IPS-18c (cell line): ENCODE data around the gene ADAM12.

Source experiments
- H3K4me3 ChIP-seq: 2 replicates; pipeline ENCODE4 v1.7.0; 2013; ENCODE audit warnings: low read depth, mild to moderate bottlenecking, low read length, moderate library complexity; ENCODE audit not compliant: insufficient read depth
- H3K9me3 ChIP-seq: one replicate; pipeline ENCODE4 v1.6.1; 2013; ENCODE audit warnings: mild to moderate bottlenecking, low read length, moderate library complexity; ENCODE audit not compliant: control insufficient read depth, insufficient read depth

The ADAM12 gene

DNA sequence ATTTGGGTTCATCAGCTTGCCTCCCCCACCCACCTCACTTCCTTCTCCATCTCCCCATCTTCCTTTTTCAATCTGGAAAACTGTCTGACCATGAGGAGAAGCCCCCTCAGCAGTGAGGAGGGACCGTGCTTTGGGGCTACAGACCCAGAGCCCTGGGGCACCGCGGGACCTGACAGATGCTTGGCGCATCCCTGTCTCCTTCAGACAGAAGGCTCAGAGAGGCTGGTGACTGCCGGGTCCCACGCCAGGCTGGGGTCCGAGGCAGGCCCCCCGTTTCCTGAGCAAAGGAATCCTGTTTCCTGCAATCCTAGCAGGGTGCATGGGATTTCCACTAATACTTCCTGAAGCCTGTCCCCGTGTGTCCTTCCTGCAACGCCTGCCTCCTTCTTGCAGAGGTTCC is 344.9 kb downstream of the ADAM12 start:
- Histone ChIP-seq H3K9me3 (no peaks in the 10 kb centered on the region), H3K4me3 (no peak overlapping the region)

DNA sequence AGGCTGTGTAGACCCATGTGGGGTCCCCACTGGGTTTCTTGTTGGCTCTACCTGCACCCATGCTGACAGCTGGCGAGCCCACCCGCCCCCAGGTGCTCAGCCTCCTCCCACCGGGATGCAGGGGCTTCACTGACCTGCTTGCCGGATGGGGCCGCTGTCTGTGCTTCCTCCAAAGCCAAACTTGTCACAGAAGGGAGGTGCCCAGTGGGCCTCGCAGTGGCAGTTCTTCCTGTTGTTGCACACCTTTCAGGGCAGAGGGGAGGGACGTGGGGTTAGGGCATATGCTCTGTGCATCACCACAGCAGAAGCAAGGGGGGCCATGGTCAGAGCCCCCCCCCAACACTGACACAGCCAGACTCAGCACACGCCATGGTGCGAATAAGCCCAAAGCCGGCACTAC is 345.4 kb downstream of the ADAM12 start:
- Histone ChIP-seq H3K9me3 (no peaks in the 10 kb centered on the region), H3K4me3 (no peak overlapping the region)

DNA sequence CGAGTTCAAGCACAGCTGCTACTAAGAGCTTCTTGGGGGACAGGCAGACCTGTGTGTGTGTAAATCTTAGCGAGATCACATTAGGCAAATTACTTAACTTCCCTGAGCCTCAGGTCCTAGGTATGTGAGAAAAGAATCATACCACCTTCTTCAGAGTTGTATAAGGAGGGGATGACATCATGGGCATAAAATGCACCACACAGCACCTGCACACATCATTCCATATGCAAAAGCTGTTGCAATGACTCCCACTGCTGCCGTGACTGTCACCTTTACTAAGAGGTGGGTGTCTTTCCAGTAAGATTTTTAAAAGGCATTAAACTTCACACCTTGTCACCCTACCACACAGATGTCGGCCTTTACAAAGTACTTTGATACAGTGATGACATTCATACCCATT is 345.9 kb downstream of the ADAM12 start:
- no peaks in the 10 kb centered on the region for H3K9me3 ChIP-seq
- no peak overlapping the region for H3K4me3 ChIP-seq

DNA sequence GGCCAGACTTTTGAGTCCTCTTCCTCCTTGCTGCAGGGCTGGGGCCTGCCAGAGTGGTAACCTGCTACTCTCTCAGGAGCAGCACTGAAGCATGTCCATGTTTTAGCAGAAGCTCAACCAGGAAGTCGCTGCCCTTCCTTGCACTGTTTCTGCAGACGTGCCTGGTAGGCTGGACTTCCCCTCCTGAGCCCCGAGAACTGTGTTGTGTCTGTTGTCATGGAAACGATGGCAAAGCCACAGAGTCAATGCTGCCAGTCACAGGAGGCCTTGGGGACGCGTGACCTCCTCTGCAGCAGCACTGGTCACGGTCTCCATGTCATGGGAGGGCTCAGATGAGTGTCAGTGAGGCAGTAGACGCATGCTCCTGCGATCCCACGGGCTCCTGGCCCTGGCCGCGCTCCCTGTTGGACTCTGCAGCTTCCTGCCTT is 346.5 kb downstream of the ADAM12 start:
- no peak overlapping the region for H3K4me3 ChIP-seq
- no peaks in the 10 kb centered on the region for H3K9me3 ChIP-seq

DNA sequence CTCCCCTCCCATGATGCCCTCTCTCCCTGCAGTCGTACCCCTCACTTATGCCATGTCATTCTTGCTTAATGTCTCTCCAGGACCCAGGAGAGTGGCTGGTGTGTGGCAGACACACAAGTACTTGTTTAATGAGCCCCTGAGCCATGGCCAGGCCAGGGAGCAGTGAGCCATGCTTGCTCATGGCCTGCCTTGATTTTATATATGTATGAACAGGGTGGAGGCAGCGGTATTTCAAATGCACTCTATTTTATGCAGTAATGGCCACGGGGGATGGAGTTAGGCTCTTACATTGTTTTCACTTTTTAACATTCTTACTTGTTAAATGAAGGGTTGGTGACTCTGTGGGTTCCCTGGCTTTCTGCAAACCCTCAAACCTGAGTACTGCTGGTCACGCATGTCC is 347.2 kb downstream of the ADAM12 start:
- no peak overlapping the region for H3K4me3 ChIP-seq

DNA sequence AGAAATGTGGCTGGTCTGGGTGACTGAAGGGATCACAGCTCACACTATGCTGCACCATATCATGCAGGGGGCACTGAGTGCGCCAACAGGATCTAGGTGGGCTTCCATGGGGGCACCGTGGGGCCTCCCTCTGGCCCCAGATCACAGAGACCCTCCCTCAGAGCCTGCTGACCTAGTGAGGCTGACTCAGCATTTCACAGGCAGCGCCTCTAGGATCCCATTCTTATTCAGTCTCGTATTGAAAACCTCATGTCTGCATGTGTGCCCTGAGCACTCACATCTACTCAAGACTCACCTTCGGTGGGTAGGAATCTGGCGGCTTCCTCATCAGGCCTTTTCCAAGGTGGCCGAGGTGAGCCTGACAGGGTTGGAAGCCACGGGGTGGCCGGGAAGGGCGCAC is 350.3 kb downstream of the ADAM12 start:
- H3K9me3 ChIP-seq, result no peaks in the 10 kb centered on the region
- no peak overlapping the region for H3K4me3 ChIP-seq

More for the DNA sequence above, 347.2 kb downstream of the ADAM12 start:
- H3K9me3 ChIP-seq, result no peaks in the 10 kb centered on the region

DNA sequence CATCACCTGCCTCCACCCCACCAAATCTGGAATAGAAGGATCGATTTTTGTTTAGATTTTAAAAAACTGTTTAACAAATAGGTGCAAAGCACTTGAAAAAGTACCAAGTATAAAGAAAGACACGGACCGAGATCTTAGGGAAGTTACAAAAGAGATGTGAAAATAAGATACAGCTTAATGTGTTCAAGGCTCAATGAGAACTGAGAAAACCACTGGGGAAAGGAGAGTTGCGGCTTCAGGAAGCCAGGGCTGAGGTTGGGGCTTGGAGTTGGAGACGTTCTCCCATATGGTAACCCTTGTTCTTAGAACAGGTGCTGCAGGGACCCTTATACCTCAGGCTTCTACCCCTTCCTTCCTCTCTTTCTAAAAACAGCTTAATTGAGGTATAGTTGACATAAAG is 351.8 kb downstream of the ADAM12 start:
- H3K4me3 ChIP-seq, result no peak overlapping the region

DNA sequence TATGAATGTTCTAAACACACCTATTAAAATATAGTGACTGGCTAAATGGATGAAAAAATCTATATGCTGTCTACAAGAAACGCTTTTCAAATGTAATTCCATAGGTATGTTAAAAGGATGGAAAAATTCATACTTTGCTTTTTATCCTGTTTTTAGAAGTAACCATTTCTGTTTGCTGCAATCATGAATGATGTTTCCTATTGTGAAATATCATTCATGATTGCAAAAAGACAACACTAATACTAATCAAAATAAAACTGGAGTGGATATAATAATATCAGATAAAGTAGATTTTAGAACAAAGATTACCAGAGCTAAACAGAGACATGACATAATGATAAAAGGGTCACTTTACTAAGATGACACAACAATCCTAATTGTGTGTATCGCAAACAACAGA is 353.7 kb downstream of the ADAM12 start:
- H3K9me3 ChIP-seq, result no peaks in the 10 kb centered on the region
- no peak overlapping the region for H3K4me3 ChIP-seq

More for the DNA sequence above, 351.8 kb downstream of the ADAM12 start:
- H3K9me3 ChIP-seq, result no peaks in the 10 kb centered on the region

DNA sequence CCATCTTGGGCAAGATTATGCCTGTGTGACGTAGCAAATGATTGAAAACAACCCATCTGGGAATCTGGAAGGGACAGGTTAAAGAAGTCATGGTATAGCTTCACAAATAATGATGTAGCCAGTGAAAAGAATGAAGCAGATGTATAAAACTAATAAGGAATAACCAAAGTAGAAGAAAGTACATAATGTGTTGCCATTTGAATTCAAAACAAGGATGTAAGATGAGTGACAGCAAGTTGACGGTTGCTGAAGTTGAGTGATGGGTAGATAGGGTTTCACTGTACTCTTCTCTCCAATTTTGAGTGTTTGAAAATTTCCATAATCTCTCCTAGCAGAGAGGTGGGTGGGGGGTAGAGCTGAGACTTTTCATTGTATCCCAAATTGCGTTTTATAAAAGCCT is 358.3 kb downstream of the ADAM12 start:
- Histone ChIP-seq H3K9me3 (peaks cover 2% of the 10 kb centered on the region), H3K4me3 (no peak overlapping the region)

DNA sequence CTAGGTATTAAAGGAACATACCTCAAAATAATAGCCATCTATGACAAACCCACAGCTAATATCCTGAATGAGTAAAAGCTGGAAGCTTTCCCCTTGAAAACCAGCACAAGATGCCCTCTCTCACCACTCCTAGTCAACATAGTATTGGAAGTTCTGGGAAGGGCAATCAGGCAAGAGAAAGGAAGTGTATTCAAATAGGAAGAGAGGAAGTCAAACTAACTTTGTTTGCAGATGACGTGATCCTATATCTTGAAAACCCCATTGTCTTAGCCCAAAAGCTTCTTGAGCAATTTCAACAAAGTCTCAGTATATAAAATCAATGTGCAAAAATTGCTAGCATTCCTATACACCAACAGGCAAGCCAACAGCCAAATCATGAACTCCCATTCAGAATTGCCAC is 360.6 kb downstream of the ADAM12 start:
- Histone ChIP-seq H3K9me3 (peaks cover 2% of the 10 kb centered on the region), H3K4me3 (no peak overlapping the region)

DNA sequence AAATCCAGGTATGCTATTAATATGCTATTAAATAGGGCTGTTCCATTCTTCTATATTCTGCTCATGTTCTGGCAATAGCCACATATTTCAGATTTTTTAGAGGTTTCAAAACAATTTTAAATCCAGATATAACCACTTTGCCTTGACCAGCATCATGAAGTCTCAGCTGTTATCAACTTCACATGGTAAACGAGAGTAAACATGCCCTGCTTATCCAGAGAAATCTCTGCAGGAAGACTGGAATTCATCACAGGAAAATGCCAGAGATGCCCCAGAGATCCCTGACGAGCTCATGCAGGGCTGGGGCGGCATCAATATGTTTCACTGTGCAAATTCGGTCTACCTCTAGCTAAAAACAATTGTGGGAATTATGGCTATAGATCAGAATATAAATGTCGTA is 365.4 kb downstream of the ADAM12 start:
- H3K9me3 ChIP-seq, result peaks cover 2% of the 10 kb centered on the region
- no peak overlapping the region for H3K4me3 ChIP-seq

DNA sequence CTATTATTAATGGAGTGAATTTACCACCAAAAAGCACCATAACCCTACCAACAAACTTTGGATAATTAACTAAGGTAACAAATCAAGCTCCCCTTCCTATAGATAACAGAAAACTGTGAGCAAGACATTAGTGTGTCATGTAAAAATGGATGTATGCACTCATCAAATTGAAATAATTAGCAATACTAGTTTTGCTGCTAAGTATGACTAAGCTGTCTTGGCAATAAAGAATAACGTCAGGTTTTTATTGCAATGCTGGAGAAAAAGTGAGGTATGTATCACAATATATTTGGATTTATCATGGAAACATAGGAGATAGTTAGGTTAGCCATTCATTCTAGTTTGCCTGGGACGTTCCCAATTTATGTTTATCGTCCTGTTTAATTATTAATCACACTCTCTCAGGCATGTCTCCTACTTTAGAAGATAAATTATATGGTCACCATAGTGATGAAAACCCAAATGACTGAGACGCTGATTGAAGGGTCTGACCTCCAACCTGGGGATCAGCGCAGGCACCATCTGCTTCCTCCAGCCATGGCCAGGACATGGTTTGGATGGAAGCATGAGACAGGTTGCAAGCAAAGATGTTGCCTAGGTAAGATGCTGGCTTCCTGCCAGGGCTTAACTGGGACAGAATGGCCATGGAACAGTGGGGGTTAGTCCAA is 366.3 kb downstream of the ADAM12 start:
- no peak overlapping the region for H3K4me3 ChIP-seq

DNA sequence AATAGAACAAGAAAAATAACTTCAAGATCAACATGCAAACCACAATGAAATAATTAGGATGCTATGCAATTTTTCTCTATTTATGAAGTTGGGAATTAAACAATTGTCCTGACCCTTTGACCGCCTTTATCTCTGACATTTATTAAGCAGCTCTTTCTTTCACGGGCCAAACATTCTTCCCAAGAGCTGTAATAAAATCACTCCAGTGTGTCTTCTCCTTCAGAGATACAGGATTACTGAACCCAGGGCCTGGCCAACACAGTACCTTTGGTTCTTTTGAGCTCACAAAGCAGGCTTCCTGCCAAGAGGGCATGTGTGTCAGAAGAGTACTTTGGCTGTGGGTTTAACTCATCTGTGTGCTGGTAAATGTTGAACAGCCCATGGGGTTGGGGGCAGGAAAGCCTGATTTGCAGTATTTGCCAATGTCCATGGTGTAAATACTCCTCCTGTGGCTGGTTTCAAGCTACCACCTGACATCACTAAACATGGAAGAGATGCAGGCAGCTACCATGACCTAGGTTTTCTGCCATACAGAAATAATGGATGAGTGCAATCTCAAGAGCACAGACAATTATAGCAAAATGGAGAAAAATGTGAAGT is 370.2 kb downstream of the ADAM12 start:
- Histone ChIP-seq H3K9me3 (no peaks in the 10 kb centered on the region), H3K4me3 (no peak overlapping the region)

More for the DNA sequence above, 366.3 kb downstream of the ADAM12 start:
- H3K9me3 ChIP-seq, result no peaks in the 10 kb centered on the region

DNA sequence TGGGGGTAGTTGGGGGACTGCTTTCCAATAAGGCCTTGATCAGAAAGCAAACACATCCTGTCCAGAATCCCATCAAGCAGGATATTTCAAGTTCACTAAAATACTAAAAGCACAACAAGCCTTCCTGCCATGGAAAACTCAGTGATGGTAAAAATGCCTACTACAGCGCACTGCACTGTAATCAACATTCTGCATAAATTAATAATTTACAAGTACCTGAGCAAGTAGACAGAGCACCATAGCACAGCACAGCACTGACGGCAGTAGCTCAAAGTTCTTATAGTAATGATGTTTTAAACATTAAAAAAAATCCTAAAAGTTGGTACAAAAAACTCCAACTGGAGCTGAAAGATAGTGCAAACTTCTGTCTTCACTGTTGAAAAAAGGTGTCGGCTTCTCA is 371.4 kb downstream of the ADAM12 start:
- Histone ChIP-seq H3K9me3 (no peaks in the 10 kb centered on the region), H3K4me3 (no peak overlapping the region)

DNA sequence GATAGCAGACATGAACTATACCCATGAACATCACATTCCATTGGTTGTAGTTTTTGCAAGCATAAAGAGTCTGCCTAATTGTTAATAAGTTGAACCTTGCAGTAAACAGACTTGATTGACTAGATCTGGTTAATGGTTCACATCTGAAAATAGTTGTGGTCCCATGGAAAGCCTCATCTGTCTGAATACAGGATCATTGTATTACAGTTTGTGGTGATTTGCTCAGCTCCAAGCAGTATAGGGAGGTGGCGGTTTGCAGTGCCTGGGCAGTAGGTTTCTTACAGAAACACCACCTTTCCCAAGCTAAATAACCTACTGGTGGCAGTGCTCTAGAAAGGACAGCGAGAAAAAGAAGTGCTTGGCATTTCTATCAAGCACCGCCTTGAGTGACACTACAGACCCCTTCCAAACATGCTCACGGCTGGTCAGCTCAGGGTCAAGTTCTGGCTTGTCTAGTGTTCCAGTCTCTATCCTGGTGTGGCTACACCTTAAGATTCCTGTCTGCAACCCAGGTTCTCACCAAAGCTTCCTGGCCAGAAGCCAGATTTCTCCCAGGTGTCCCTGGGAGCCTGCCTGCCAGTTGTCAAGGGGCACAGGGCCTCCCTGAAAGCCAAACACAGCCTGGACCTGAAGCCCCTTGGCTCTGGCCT is 372.0 kb downstream of the ADAM12 start:
- no peaks in the 10 kb centered on the region for H3K9me3 ChIP-seq
- no peak overlapping the region for H3K4me3 ChIP-seq

DNA sequence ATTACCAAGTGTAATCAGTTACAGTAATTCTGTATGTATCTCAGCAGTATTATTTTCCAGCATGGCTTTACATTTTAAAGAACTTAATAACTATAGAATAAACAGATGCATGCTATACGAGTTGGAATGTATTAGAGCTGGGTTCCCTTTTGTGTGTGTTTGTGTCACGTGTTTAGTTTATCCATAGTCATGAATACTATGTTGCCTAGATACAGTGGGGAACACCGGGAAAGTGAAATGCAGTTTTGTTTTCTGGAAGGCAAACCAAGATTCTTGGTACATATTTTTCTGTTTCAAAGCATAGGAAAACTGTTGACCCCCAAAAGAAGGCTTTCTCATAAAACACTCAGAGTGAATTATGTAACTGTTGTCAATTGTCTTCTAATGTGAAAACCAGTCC is 372.9 kb downstream of the ADAM12 start:
- Histone ChIP-seq H3K4me3 (no peak overlapping the region), H3K9me3 (no peaks in the 10 kb centered on the region)

DNA sequence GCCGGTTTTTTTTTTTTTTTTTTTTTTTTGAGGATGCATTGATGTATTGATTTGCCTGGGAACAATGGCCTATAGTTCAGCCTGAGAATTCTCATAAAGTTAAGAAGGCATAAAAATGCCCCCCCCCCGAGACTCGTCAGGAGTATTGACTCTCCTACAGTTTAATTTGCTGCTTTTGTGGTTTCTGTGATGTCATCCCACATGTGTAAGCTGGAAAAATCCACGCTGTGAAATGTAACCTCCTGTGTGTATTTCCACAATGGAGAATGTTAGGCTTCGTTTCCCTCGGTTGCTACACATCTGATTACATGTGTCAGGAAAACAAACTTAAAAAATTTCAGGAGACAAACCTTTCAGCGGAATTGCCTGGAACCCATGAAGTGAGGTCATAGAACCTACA is 374.0 kb downstream of the ADAM12 start:
- Histone ChIP-seq H3K9me3 (no peaks in the 10 kb centered on the region), H3K4me3 (no peak overlapping the region)

DNA sequence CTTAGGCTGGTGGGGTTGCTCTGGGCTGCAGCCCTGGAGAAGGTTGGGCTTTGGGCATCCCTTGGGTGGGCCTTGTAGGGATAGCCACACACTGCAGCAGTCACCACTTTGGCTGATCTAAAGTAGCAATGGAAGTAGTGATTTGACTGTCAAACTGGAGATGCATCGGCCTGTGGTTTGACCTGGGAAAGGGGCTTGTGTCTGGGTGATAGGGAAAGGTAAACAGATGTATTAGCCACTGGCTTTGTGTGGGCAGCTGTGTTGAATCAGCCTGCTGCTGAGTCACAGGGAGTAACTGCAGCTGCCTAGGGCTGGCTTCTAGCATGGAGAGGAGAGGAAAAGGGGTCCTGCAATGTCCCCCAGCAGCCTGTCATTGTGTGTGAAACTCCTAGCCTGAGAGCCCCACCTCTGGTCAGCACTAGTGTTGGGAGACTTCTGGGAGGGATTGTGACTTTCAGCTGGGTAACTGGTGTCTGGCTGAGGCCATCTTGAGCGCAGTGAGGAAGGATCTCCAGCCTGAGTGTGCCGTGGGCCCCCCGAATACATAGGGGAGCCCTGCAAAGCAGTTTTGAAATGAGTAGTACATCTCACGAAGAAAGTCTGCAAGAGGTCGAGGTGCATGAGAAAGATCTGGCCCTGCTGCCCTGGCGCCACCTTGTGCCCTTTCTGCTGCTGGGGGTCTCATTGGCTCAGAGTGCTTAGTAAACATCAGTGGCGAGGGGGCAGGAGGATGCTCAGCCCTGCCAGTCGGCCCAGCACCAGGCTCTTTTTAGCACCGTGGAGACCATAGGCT is 374.6 kb downstream of the ADAM12 start:
- no peak overlapping the region for H3K4me3 ChIP-seq
- no peaks in the 10 kb centered on the region for H3K9me3 ChIP-seq
